Osteoblast (primary cell): Measurements from ENCODE around the gene P2RX4. TPM values are rescaled to one million over a fixed set of nuclear protein-coding genes. Genes with fewer than 3 reads are reported as not detected.

ENCODE experiments used
- DNase-seq: peaks from one replicate; pipeline ENCODE4 v3.0.0; 2011; ENCODE audit warnings: low spot score, mixed read lengths; ENCODE audit not compliant: insufficient read length; ENCODE audit errors: missing footprints
- H2AFZ ChIP-seq: 2 replicates; pipeline ENCODE4 v1.6.0; 2011; ENCODE audit warnings: mild to moderate bottlenecking, low read length
- H3K27ac ChIP-seq: 2 replicates; pipeline ENCODE4 v1.5.1; 2011; ENCODE audit warnings: mild to moderate bottlenecking, low read depth, low read length, moderate library complexity
- H3K27me3 ChIP-seq: 2 replicates; pipeline ENCODE4 v1.6.0; 2012; ENCODE audit warnings: mild to moderate bottlenecking, control low read depth, inconsistent platforms, low read length, moderate library complexity; ENCODE audit not compliant: insufficient read depth
- H3K36me3 ChIP-seq: 2 replicates; pipeline ENCODE4 v1.5.1; 2011; ENCODE audit warnings: mild to moderate bottlenecking, low read length, control low read depth, moderate library complexity; ENCODE audit not compliant: insufficient read depth
- H3K4me1 ChIP-seq: 2 replicates; pipeline ENCODE4 v1.5.1; 2011; ENCODE audit warnings: mild to moderate bottlenecking, low read length, control low read depth, moderate library complexity; ENCODE audit not compliant: insufficient read depth
- H3K4me2 ChIP-seq: 2 replicates; pipeline ENCODE4 v1.6.0; 2011; ENCODE audit warnings: mild to moderate bottlenecking, low read length; ENCODE audit not compliant: insufficient read depth
- H3K4me3 ChIP-seq: fragments of 200-600 bp; sonication (generic); 3 replicates; pipeline ENCODE4 v1.5.1; 2012; ENCODE audit warnings: mild to moderate bottlenecking, low read length, inconsistent platforms; ENCODE audit not compliant: insufficient read depth
- H3K79me2 ChIP-seq: 2 replicates; pipeline ENCODE4 v1.6.0; 2012; ENCODE audit warnings: mild to moderate bottlenecking, low read length, control low read depth, inconsistent platforms; ENCODE audit not compliant: insufficient read depth
- H3K9me3 ChIP-seq: 2 replicates; pipeline ENCODE4 v1.5.1; 2011; ENCODE audit warnings: low read depth, low read length, control low read depth
- H4K20me1 ChIP-seq: 2 replicates; pipeline ENCODE4 v1.6.0; 2012; ENCODE audit warnings: mild to moderate bottlenecking, low read length, control low read depth; ENCODE audit not compliant: insufficient read depth
- total RNA-seq: library from RNA; depleted of rRNA; stranded (reverse); fragments of >200 nt; gene quantifications from 2 replicates; pipeline ENCODE4 v1.2.3, GENCODE V29; 2012
- TF ChIP-seq, protein P1 (sequence below): IDR thresholded peaks from 2 replicates; pipeline ENCODE4 v1.5.1; 2011; ENCODE audit warnings: mild to moderate bottlenecking, low read depth, low read length, moderate library complexity; ENCODE audit errors: extremely low read depth

P2RX4 gene
- total RNA-seq, 1 donor = 23.5 TPM

GRCh38 chr12:121259074-121259473 lies 49.1 kb downstream of the P2RX4 start:
- Histone ChIP-seq H3K27ac (no peak overlapping the region), H3K9me3 (no peaks in the 10 kb centered on the region), H3K79me2 (no peaks in the 10 kb centered on the region), H3K4me1 (no peaks in the 10 kb centered on the region), H3K27me3 (no peaks in the 10 kb centered on the region), H2AFZ (no peak overlapping the region), H3K4me3 (no peak overlapping the region), H4K20me1 (no peaks in the 10 kb centered on the region), H3K36me3 (peaks cover 46% of the 10 kb centered on the region), H3K4me2 (no peak overlapping the region)
- TF ChIP-seq, protein P1, sequence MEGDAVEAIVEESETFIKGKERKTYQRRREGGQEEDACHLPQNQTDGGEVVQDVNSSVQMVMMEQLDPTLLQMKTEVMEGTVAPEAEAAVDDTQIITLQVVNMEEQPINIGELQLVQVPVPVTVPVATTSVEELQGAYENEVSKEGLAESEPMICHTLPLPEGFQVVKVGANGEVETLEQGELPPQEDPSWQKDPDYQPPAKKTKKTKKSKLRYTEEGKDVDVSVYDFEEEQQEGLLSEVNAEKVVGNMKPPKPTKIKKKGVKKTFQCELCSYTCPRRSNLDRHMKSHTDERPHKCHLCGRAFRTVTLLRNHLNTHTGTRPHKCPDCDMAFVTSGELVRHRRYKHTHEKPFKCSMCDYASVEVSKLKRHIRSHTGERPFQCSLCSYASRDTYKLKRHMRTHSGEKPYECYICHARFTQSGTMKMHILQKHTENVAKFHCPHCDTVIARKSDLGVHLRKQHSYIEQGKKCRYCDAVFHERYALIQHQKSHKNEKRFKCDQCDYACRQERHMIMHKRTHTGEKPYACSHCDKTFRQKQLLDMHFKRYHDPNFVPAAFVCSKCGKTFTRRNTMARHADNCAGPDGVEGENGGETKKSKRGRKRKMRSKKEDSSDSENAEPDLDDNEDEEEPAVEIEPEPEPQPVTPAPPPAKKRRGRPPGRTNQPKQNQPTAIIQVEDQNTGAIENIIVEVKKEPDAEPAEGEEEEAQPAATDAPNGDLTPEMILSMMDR = no peak
- no peak for DNase-seq

DNA sequence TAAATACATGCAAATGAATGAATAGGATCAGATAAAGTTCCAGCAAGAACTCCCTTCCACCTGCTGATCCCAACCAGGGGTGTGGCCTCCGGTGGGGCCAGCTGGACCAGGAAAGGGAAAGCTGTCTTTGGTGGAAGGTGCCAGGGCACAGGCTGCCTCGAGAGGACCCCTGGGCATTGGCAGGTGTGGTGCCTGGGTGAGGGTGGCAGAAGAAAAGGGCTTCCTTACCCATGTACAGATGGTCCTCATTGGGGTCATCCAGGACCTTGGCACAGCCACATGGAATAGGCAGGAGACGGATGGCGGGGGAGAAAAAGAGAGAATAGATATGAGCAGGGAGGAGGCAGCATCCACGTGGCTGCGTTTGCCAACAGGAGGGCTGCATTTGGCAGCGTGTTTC lies 50.2 kb downstream of the P2RX4 start:
- Histone ChIP-seq H3K27ac (no peak overlapping the region), H3K36me3 (peaks cover 40% of the 10 kb centered on the region), H3K79me2 (no peaks in the 10 kb centered on the region), H2AFZ (no peak overlapping the region), H3K27me3 (no peaks in the 10 kb centered on the region), H3K9me3 (no peaks in the 10 kb centered on the region), H3K4me3 (no peak overlapping the region), H3K4me1 (no peaks in the 10 kb centered on the region), H3K4me2 (no peak overlapping the region), H4K20me1 (no peaks in the 10 kb centered on the region)
- DNase-seq = no peak
- TF ChIP-seq, protein P1 = no peak

- Histone ChIP-seq H3K4me1 (no peaks in the 10 kb centered on the region), H3K36me3 (peaks cover 42% of the 10 kb centered on the region), H3K4me2 (no peak overlapping the region), H3K79me2 (no peaks in the 10 kb centered on the region), H3K27me3 (no peaks in the 10 kb centered on the region), H3K27ac (no peak overlapping the region), H2AFZ (no peak overlapping the region), H3K4me3 (no peak overlapping the region), H3K9me3 (no peaks in the 10 kb centered on the region), H4K20me1 (no peaks in the 10 kb centered on the region)
- DNase-seq = no peak
- TF ChIP-seq, protein P1 = no peak
Observed at GRCh38 chr12:121261398-121261797, 51.5 kb downstream of the P2RX4 start.

DNA sequence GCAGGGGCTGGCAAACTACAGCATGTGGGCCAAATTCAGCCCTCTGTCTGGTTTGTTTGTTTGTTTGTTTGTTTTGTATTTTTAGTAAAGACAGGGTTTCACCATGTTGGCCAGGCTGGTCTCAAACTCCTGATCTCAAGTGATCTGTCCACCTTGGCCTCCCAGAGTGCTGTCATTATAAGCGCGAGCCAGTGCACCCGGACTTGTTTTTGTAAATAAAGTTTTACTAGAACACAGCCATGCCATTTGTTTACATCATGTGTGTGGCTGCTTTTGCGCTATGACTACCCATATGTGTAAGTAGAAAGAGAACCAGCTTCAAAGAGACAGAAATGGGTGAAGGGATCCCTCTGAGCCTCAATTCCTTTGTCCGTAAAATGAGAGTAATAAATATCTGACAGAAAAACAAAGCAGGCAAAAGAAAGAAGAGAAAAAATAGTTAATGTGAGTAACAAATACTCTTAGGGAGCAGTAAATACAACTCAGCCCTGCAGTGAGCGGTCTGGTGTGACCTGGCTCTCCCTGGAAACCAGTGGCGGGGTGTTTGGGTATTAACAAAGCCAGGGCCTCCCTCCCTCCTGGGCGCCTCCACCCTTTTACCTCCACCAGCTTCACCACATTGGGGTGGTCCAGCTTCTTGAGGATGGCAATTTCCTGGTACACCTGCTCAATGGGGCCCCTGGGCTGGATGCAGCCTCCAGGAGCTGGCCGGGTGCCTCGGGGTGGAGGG lies 53.4 kb downstream of the P2RX4 start:
- no peak overlapping the region for H3K4me3 ChIP-seq
- H3K79me2 ChIP-seq = no peaks in the 10 kb centered on the region
- H2AFZ ChIP-seq = no peak overlapping the region
- no peaks in the 10 kb centered on the region for H3K27me3 ChIP-seq
- H3K27ac ChIP-seq = no peak overlapping the region
- DNase-seq = no peak
- H3K4me1 ChIP-seq = no peaks in the 10 kb centered on the region
- TF ChIP-seq, protein P1 = no peak
- no peaks in the 10 kb centered on the region for H3K9me3 ChIP-seq
- no peak overlapping the region for H3K4me2 ChIP-seq
- H3K36me3 ChIP-seq = peaks cover 44% of the 10 kb centered on the region
- H4K20me1 ChIP-seq = no peaks in the 10 kb centered on the region
